Colonic mucosa (tissue), 4 donors: ENCODE measurements around the gene C2orf81. TPM values are rescaled to one million over a fixed set of nuclear protein-coding genes. Genes with fewer than 3 reads are reported as not detected.
"Not testable (repeated sequence)": the region's sequence is repeated elsewhere in the genome, so short reads cannot be mapped to it uniquely, and the experiment has no call there.

Experiments used
- DNase-seq: peaks from one replicate; pipeline ENCODE4 v3.0.0-alpha.2; 2020
- H3K27ac ChIP-seq: fragments of 200-600 bp; one replicate; pipeline ENCODE4 v1.8.0; 2021
- H3K27me3 ChIP-seq: fragments of 200-600 bp; one replicate; pipeline ENCODE4 v1.8.0; 2021
- H3K36me3 ChIP-seq: fragments of 200-600 bp; one replicate; pipeline ENCODE4 v1.8.0; 2021
- H3K4me1 ChIP-seq: fragments of 200-600 bp; one replicate; pipeline ENCODE4 v1.8.0; 2021; ENCODE audit warnings: mild to moderate bottlenecking
- H3K4me3 ChIP-seq: fragments of 200-600 bp; one replicate; pipeline ENCODE4 v1.8.0; 2021
- H3K9ac ChIP-seq, 2 donors: one replicate each; pipeline ENCODE4 v1.7.0; 2013; ENCODE audit warnings: control low read depth in 2 of 2, low read depth in 2 of 2, low read length in 2 of 2
- H3K9me3 ChIP-seq: fragments of 200-600 bp; one replicate; pipeline ENCODE4 v1.8.0; 2021
- intact Hi-C: fragments of 100-400 bp; cut with DNase I; formaldehyde crosslinking; loops from one replicate; pipeline ENCODE4 v1.14.1; 2022
- total RNA-seq, 2 donors: library from RNA; stranded (reverse); fragmentation: NEBNext Ultra II Directional in 1 of 2; extraction: Animal tissue kit (Norgen Biotek cat#: 25700) in 1 of 2; gene quantifications; one replicate each; pipeline ENCODE4 v1.2.1, GENCODE V29; 2021
- TF ChIP-seq, protein P1 (sequence below): fragments of 200-600 bp; IDR thresholded peaks from one replicate; pipeline ENCODE4 v1.8.0; 2022; ENCODE audit warnings: antibody characterized with exemption, mild to moderate bottlenecking
- donor health status: healthy.
- donor health status: DM: no; HTN: no; CAD: no.
- donor health status: DM: no; HTN: no; CAD: no.

C2orf81 gene
- total RNA-seq, 2 donors from 2014 or later: 0.62 to 1.1 TPM

GRCh38 chr2:74425523-74425922, 4.1 kb upstream of the C2orf81 start:
- Histone ChIP-seq H3K27ac (no peak overlapping the region), H3K27me3 (no peaks in the 10 kb centered on the region), H3K9ac (no peak overlapping the region), H3K4me3 (no peak overlapping the region), H3K36me3 (no peaks in the 10 kb centered on the region), H3K9me3 (no peaks in the 10 kb centered on the region), H3K4me1 (no peaks in the 10 kb centered on the region)
- DNase-seq: no peak
- TF ChIP-seq, protein P1, sequence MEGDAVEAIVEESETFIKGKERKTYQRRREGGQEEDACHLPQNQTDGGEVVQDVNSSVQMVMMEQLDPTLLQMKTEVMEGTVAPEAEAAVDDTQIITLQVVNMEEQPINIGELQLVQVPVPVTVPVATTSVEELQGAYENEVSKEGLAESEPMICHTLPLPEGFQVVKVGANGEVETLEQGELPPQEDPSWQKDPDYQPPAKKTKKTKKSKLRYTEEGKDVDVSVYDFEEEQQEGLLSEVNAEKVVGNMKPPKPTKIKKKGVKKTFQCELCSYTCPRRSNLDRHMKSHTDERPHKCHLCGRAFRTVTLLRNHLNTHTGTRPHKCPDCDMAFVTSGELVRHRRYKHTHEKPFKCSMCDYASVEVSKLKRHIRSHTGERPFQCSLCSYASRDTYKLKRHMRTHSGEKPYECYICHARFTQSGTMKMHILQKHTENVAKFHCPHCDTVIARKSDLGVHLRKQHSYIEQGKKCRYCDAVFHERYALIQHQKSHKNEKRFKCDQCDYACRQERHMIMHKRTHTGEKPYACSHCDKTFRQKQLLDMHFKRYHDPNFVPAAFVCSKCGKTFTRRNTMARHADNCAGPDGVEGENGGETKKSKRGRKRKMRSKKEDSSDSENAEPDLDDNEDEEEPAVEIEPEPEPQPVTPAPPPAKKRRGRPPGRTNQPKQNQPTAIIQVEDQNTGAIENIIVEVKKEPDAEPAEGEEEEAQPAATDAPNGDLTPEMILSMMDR: no peak
- intact Hi-C loops: no loop called here

- intact Hi-C loops: no loop called here
- Histone ChIP-seq H3K9me3 (no peaks in the 10 kb centered on the region), H3K36me3 (no peaks in the 10 kb centered on the region), H3K4me3 (no peak overlapping the region), H3K9ac (no peak overlapping the region), H3K27ac (no peak overlapping the region), H3K4me1 (no peaks in the 10 kb centered on the region), H3K27me3 (no peaks in the 10 kb centered on the region)
- TF ChIP-seq, protein P1: no peak
- no peak for DNase-seq
Measured at GRCh38 chr2:74424995-74425406, 3.6 kb upstream of the C2orf81 start.

- no peaks in the 10 kb centered on the region for H3K36me3 ChIP-seq
- H3K9me3 ChIP-seq: no peaks in the 10 kb centered on the region
- intact Hi-C loops: no loop called here
- no peaks in the 10 kb centered on the region for H3K4me1 ChIP-seq
- TF ChIP-seq, protein P1: no peak
- H3K27ac ChIP-seq: no peak overlapping the region
- no peaks in the 10 kb centered on the region for H3K27me3 ChIP-seq
- H3K9ac ChIP-seq: no peak overlapping the region
- DNase-seq: no peak
- no peak overlapping the region for H3K4me3 ChIP-seq
Measured at GRCh38 chr2:74424139-74424992, 2.9 kb upstream of the C2orf81 start.

GRCh38 chr2:74423231-74424095, 2.0 kb upstream of the C2orf81 start:
- no peaks in the 10 kb centered on the region for H3K36me3 ChIP-seq
- no peak overlapping the region for H3K27ac ChIP-seq
- intact Hi-C loops: no loop called here
- no peak overlapping the region for H3K9ac ChIP-seq
- no peaks in the 10 kb centered on the region for H3K27me3 ChIP-seq
- DNase-seq: no peak
- H3K9me3 ChIP-seq: no peaks in the 10 kb centered on the region
- H3K4me3 ChIP-seq: no peak overlapping the region
- TF ChIP-seq, protein P1: no peak
- no peaks in the 10 kb centered on the region for H3K4me1 ChIP-seq

- H3K27me3 ChIP-seq, H3K4me1 ChIP-seq, H3K9ac ChIP-seq, H3K36me3 ChIP-seq, intact Hi-C loops, DNase-seq, H3K9me3 ChIP-seq, H3K27ac ChIP-seq, H3K4me3 ChIP-seq: not testable (repeated sequence)
Measured at GRCh38 chr2:74420443-74421103, 846 bp downstream of the C2orf81 start.
